H9 (cell line): ENCODE data around the gene MYOCOS. TPM values are rescaled to one million over a fixed set of nuclear protein-coding genes. Genes with fewer than 3 reads are reported as not detected.

Experiments
- DNase-seq: peaks from one replicate; pipeline ENCODE4 v3.0.0-alpha.2; 2017
- H2AFZ ChIP-seq: one replicate; pipeline ENCODE4 v1.6.1; 2013; ENCODE audit warnings: mild to moderate bottlenecking, low read length, control low read depth, moderate library complexity
- H2AK5ac ChIP-seq: 2 replicates; pipeline ENCODE4 v1.6.1; 2013; ENCODE audit warnings: low read length, control low read depth, mixed read lengths; ENCODE audit not compliant: insufficient read length
- H2BK120ac ChIP-seq: one replicate; pipeline ENCODE4 v1.6.1; 2013; ENCODE audit warnings: low read depth, mild to moderate bottlenecking, low read length, control low read depth, inconsistent platforms; ENCODE audit not compliant: poor library complexity, severe bottlenecking
- H2BK12ac ChIP-seq: 2 replicates; pipeline ENCODE4 v1.6.1; 2013; ENCODE audit warnings: low read length, control low read depth, mixed read lengths, low read depth; ENCODE audit not compliant: insufficient read length
- H2BK15ac ChIP-seq: 2 replicates; pipeline ENCODE4 v1.6.1; 2013; ENCODE audit warnings: low read depth, low read length, control low read depth
- H2BK20ac ChIP-seq: one replicate; pipeline ENCODE4 v1.6.1; 2013; ENCODE audit warnings: low read depth, mild to moderate bottlenecking, low read length, control low read depth, inconsistent platforms; ENCODE audit not compliant: poor library complexity, severe bottlenecking
- H2BK5ac ChIP-seq: 2 replicates; pipeline ENCODE4 v1.6.1; 2013; ENCODE audit warnings: low read length, control low read depth, mixed read lengths; ENCODE audit not compliant: insufficient read length
- H3K14ac ChIP-seq: 2 replicates; pipeline ENCODE4 v1.6.1; 2013; ENCODE audit warnings: low read length, control low read depth; ENCODE audit not compliant: insufficient read depth
- H3K18ac ChIP-seq: 2 replicates; pipeline ENCODE4 v1.6.1; 2013; ENCODE audit warnings: low read depth, mild to moderate bottlenecking, mixed read lengths, low read length, control low read depth; ENCODE audit not compliant: insufficient read length
- H3K23ac ChIP-seq: 2 replicates; pipeline ENCODE4 v1.6.1; 2013; ENCODE audit warnings: low read length, control low read depth, mixed read lengths, low read depth; ENCODE audit not compliant: insufficient read length
- H3K23me2 ChIP-seq: 2 replicates; pipeline ENCODE4 v1.6.1; 2013; ENCODE audit warnings: low read depth, mild to moderate bottlenecking, mixed read lengths, low read length, control low read depth; ENCODE audit not compliant: insufficient read length, poor library complexity, severe bottlenecking
- H3K27ac ChIP-seq: 2 replicates; pipeline ENCODE4 v1.5.1; 2013; ENCODE audit warnings: low read length, control low read depth, mixed read lengths, low read depth; ENCODE audit not compliant: insufficient read length
- H3K27me3 ChIP-seq: 2 replicates; pipeline ENCODE4 v1.6.1; 2013; ENCODE audit warnings: low read length, control low read depth, inconsistent platforms; ENCODE audit not compliant: insufficient read depth
- H3K4ac ChIP-seq: 2 replicates; pipeline ENCODE4 v1.6.1; 2013; ENCODE audit warnings: low read depth, mild to moderate bottlenecking, control low read depth, inconsistent platforms, low read length, moderate library complexity
- H3K4me1 ChIP-seq: 2 replicates; pipeline ENCODE4 v1.6.1; 2013; ENCODE audit warnings: low read length, control low read depth, inconsistent platforms; ENCODE audit not compliant: insufficient read depth
- H3K4me2 ChIP-seq: 2 replicates; pipeline ENCODE4 v1.6.1; 2013; ENCODE audit warnings: low read length, control low read depth, mixed read lengths; ENCODE audit not compliant: insufficient read length, insufficient read depth
- H3K56ac ChIP-seq: 2 replicates; pipeline ENCODE4 v1.6.1; 2013; ENCODE audit warnings: low read depth, mild to moderate bottlenecking, mixed read lengths, low read length, control low read depth; ENCODE audit not compliant: insufficient read length
- H3K79me1 ChIP-seq: 2 replicates; pipeline ENCODE4 v1.6.1; 2013; ENCODE audit warnings: low read depth, mild to moderate bottlenecking, moderate library complexity, low read length, control low read depth, inconsistent platforms; ENCODE audit not compliant: insufficient read depth, poor library complexity, severe bottlenecking
- H3K79me2 ChIP-seq: 2 replicates; pipeline ENCODE4 v1.6.1; 2013; ENCODE audit warnings: low read length, control low read depth, inconsistent platforms; ENCODE audit not compliant: insufficient read depth
- H3K9ac ChIP-seq: 2 replicates; pipeline ENCODE4 v1.6.1; 2013; ENCODE audit warnings: low read length, control low read depth, mixed read lengths; ENCODE audit not compliant: insufficient read length; ENCODE audit errors: extremely low read depth
- H3K9me3 ChIP-seq: one replicate; pipeline ENCODE4 v1.6.1; 2013; ENCODE audit warnings: low read depth, low read length, inconsistent platforms; ENCODE audit not compliant: control insufficient read depth
- H3T11ph ChIP-seq: one replicate; pipeline ENCODE4 v1.6.1; 2013; ENCODE audit warnings: mild to moderate bottlenecking, low read length, control low read depth, inconsistent platforms
- H4K20me1 ChIP-seq: one replicate; pipeline ENCODE4 v1.6.1; 2013; ENCODE audit not compliant: control insufficient read depth, insufficient read length, insufficient read depth
- H4K5ac ChIP-seq: 2 replicates; pipeline ENCODE4 v1.6.1; 2013; ENCODE audit warnings: low read depth, mild to moderate bottlenecking, mixed read lengths, low read length, control low read depth; ENCODE audit not compliant: insufficient read length
- H4K8ac ChIP-seq: replicated peaks from 2 replicates; pipeline ENCODE4 v1.6.1; 2013; ENCODE audit warnings: low read length, control low read depth, mixed read lengths, low read depth; ENCODE audit not compliant: insufficient read length
- H4K91ac ChIP-seq: 2 replicates; pipeline ENCODE4 v1.6.1; 2013; ENCODE audit warnings: low read depth, mild to moderate bottlenecking, moderate library complexity, mixed read lengths, low read length, control low read depth; ENCODE audit not compliant: insufficient read length
- H3K27ac Mint-ChIP-seq, 3 experiments: 2 replicates in 2 of 3; 3 replicates in 1 of 3; pipeline ENCODE4 v1.8.0; 2020 to 2021; ENCODE audit warnings: mixed read lengths in 3 of 3, mild to moderate bottlenecking in 1 of 3, moderate library complexity in 1 of 3
- H3K27me3 Mint-ChIP-seq: 2 replicates; pipeline ENCODE4 v1.8.0; 2021; ENCODE audit warnings: low read depth, mild to moderate bottlenecking, moderate library complexity, mixed read lengths
- H3K36me3 Mint-ChIP-seq, 3 experiments: 2 replicates in 2 of 3; 3 replicates in 1 of 3; pipeline ENCODE4 v1.8.0; 2020 to 2021; ENCODE audit warnings: low read depth in 3 of 3, mixed read lengths in 3 of 3; ENCODE audit not compliant: insufficient read depth in 1 of 3
- H3K4me1 Mint-ChIP-seq, 2 experiments: 2 replicates each; pipeline ENCODE4 v1.8.0; 2020; ENCODE audit warnings: mixed read lengths in 2 of 2
- H3K4me3 Mint-ChIP-seq, 2 experiments: 2 replicates in 1 of 2; 3 replicates in 1 of 2; pipeline ENCODE4 v1.8.0; 2020 to 2021; ENCODE audit warnings: mild to moderate bottlenecking in 2 of 2, mixed read lengths in 2 of 2, moderate library complexity in 1 of 2
- H3K9me3 Mint-ChIP-seq, 2 experiments: 2 replicates in 1 of 2; 3 replicates in 1 of 2; pipeline ENCODE4 v1.8.0; 2020; ENCODE audit warnings: mild to moderate bottlenecking in 2 of 2, mixed read lengths in 2 of 2, moderate library complexity in 1 of 2
- WGBS: extraction: QIAGEN DNeasy Blood & Tissue Kit; methylation state at CpG from one replicate; pipeline ENCODE4 v1.1.7; 2013; ENCODE audit warnings: missing lambda C conversion rate, low lambda C conversion rate, mixed read lengths; ENCODE audit not compliant: insufficient read length; ENCODE audit errors: extremely low coverage; 5-methylcytosine and 5-hydroxymethylcytosine counted together
- total RNA-seq: library from RNA; stranded (reverse); gene quantifications from 2 replicates; pipeline ENCODE4 v1.2.1, GENCODE V29; 2021
- TF ChIP-seq, protein P1 (sequence below): fragments of 200-600 bp; sonication (generic); conservative IDR thresholded peaks from 3 replicates; pipeline ENCODE4 v1.8.0; 2021; ENCODE audit warnings: antibody characterized with exemption, mild to moderate bottlenecking

The MYOCOS gene
- total RNA-seq, 1 experiment from 2014 or later, result 0.13 TPM

DNA sequence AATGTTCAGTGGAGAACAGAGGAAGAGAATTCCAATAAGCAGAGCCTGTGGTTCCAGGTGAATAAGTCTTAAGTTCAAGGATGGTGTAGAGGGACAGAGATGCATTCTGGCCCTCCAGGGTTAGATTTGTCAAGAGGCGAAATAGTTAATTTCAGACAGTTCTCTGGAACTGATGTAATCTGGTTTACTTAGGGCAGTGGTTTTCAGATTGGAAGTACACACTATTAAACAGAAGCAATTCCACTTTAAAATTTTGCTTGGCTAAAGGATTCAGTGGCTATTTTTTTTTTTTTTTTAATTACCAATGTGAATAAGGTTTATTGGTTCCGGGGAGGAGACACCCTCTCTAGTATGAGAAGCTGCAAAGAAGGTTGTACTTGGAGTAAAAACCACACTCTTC lies 25.3 kb upstream of the MYOCOS start:
- H3K14ac ChIP-seq, result no peak overlapping the region
- H4K91ac ChIP-seq, result no peak overlapping the region
- no peak overlapping the region for H3K4me2 ChIP-seq
- no peak overlapping the region for H4K8ac ChIP-seq
- TF ChIP-seq, protein P1, sequence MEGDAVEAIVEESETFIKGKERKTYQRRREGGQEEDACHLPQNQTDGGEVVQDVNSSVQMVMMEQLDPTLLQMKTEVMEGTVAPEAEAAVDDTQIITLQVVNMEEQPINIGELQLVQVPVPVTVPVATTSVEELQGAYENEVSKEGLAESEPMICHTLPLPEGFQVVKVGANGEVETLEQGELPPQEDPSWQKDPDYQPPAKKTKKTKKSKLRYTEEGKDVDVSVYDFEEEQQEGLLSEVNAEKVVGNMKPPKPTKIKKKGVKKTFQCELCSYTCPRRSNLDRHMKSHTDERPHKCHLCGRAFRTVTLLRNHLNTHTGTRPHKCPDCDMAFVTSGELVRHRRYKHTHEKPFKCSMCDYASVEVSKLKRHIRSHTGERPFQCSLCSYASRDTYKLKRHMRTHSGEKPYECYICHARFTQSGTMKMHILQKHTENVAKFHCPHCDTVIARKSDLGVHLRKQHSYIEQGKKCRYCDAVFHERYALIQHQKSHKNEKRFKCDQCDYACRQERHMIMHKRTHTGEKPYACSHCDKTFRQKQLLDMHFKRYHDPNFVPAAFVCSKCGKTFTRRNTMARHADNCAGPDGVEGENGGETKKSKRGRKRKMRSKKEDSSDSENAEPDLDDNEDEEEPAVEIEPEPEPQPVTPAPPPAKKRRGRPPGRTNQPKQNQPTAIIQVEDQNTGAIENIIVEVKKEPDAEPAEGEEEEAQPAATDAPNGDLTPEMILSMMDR, result no peak
- Mint-ChIP-seq H3K9me3 (no peaks in the 10 kb centered on the region), H3K4me1 (peaks cover 0 to 3% of the 10 kb centered on the region in 2 experiments; a peak in 1 of 4 replicates), H3K36me3 (peaks cover 11 to 27% (median 13%) of the 10 kb centered on the region in 3 experiments; a peak in 6 of 7 replicates), H3K27ac (peak overlapping the region in 1 of 3 experiments; percentile 26; a peak in 3 of 7 replicates), H3K4me3 (no peak overlapping the region), H3K27me3 (no peaks in the 10 kb centered on the region)
- no peak overlapping the region for H4K5ac ChIP-seq
- no peak overlapping the region for H3K27ac ChIP-seq
- H2BK20ac ChIP-seq, result no peak overlapping the region
- H2BK12ac ChIP-seq, result no peak overlapping the region
- H2BK120ac ChIP-seq, result no peak overlapping the region
- H3K56ac ChIP-seq, result no peak overlapping the region
- H3K79me1 ChIP-seq, result no peaks in the 10 kb centered on the region
- H3K23me2 ChIP-seq, result no peaks in the 10 kb centered on the region
- H2BK5ac ChIP-seq, result no peak overlapping the region
- no peaks in the 10 kb centered on the region for H4K20me1 ChIP-seq
- H3K4me1 ChIP-seq, result no peaks in the 10 kb centered on the region
- H3K4ac ChIP-seq, result no peak overlapping the region
- H3K18ac ChIP-seq, result no peak overlapping the region
- H3K9me3 ChIP-seq, result no peaks in the 10 kb centered on the region
- H3K79me2 ChIP-seq, result no peaks in the 10 kb centered on the region
- H2AFZ ChIP-seq, result no peak overlapping the region
- H3K23ac ChIP-seq, result no peak overlapping the region
- no peak overlapping the region for H3K9ac ChIP-seq
- no peaks in the 10 kb centered on the region for H3K27me3 ChIP-seq
- no peak overlapping the region for H2AK5ac ChIP-seq
- H3T11ph ChIP-seq, result no peak overlapping the region
- no peak for DNase-seq
- H2BK15ac ChIP-seq, result no peak overlapping the region
- WGBS, result no CpG with 5 or more reads among the region's 2 CpGs
